Mesenchymal stem cell (in vitro differentiated cells and primary cell): Measurements from ENCODE around the gene COPZ2.

Experiments used
- DNase-seq: peaks from one replicate; pipeline ENCODE4 v3.0.0-alpha.2; 2013
- H2AFZ ChIP-seq: one replicate; pipeline ENCODE4 v1.6.1; 2013; ENCODE audit warnings: low read depth, mild to moderate bottlenecking, control low read depth, inconsistent platforms, low read length, moderate library complexity
- H2AK5ac ChIP-seq: 2 replicates; pipeline ENCODE4 v1.6.1; 2013; ENCODE audit warnings: low read length, moderate library complexity, mild to moderate bottlenecking, inconsistent platforms; ENCODE audit not compliant: severe bottlenecking
- H2BK120ac ChIP-seq: one replicate; pipeline ENCODE4 v1.6.1; 2013; ENCODE audit warnings: low read depth, mild to moderate bottlenecking, inconsistent platforms, low read length, moderate library complexity
- H2BK12ac ChIP-seq, 2 experiments: one replicate each; pipeline ENCODE4 v1.6.1; 2013; ENCODE audit warnings: inconsistent platforms in 2 of 2, low read length in 2 of 2, mild to moderate bottlenecking in 2 of 2, moderate library complexity in 2 of 2, control low read depth in 1 of 2
- H2BK15ac ChIP-seq: one replicate; pipeline ENCODE4 v1.6.1; 2013; ENCODE audit warnings: mild to moderate bottlenecking, low read depth, inconsistent platforms; ENCODE audit not compliant: poor library complexity, severe bottlenecking
- H2BK5ac ChIP-seq: 2 replicates; pipeline ENCODE4 v1.6.1; 2013; ENCODE audit warnings: low read depth, mild to moderate bottlenecking, low read length, control low read depth, inconsistent platforms; ENCODE audit not compliant: poor library complexity, severe bottlenecking
- H3K14ac ChIP-seq, 2 experiments: one replicate each; pipeline ENCODE4 v1.6.1; 2013; ENCODE audit warnings: inconsistent platforms in 2 of 2, low read length in 2 of 2, control low read depth in 1 of 2, mild to moderate bottlenecking in 1 of 2, moderate library complexity in 1 of 2
- H3K18ac ChIP-seq, 2 experiments: one replicate each; pipeline ENCODE4 v1.6.1; 2013; ENCODE audit warnings: inconsistent platforms in 2 of 2, low read length in 2 of 2, control low read depth in 1 of 2, low read depth in 1 of 2, mild to moderate bottlenecking in 1 of 2
- H3K23ac ChIP-seq, 2 experiments: one replicate each; pipeline ENCODE4 v1.6.1; 2013; ENCODE audit warnings: inconsistent platforms in 2 of 2, low read length in 2 of 2, mild to moderate bottlenecking in 2 of 2, moderate library complexity in 2 of 2, control low read depth in 1 of 2
- H3K27ac ChIP-seq: 2 replicates; pipeline ENCODE4 v1.5.1; 2013; ENCODE audit warnings: mild to moderate bottlenecking, moderate library complexity, low read length, control low read depth, inconsistent platforms; ENCODE audit not compliant: poor library complexity, severe bottlenecking
- H3K27me3 ChIP-seq, 2 experiments: 2 replicates each; pipeline versions ENCODE4 v1.6.1 to v1.7.0; 2013; ENCODE audit warnings: low read length in 2 of 2, mild to moderate bottlenecking in 2 of 2, moderate library complexity in 2 of 2, control low read depth in 1 of 2, inconsistent platforms in 1 of 2; ENCODE audit not compliant: control insufficient read depth in 1 of 2, insufficient read depth in 1 of 2
- H3K36me3 ChIP-seq, 2 experiments: 2 replicates each; pipeline versions ENCODE4 v1.6.1 to v1.7.0; 2013; ENCODE audit warnings: low read length in 2 of 2, control low read depth in 1 of 2, inconsistent platforms in 1 of 2, low read depth in 1 of 2, mild to moderate bottlenecking in 1 of 2; ENCODE audit not compliant: insufficient read depth in 2 of 2, control insufficient read depth in 1 of 2
- H3K4ac ChIP-seq, 2 experiments: one replicate each; pipeline ENCODE4 v1.6.1; 2013; ENCODE audit warnings: inconsistent platforms in 2 of 2, low read length in 2 of 2, mild to moderate bottlenecking in 2 of 2, moderate library complexity in 2 of 2, control low read depth in 1 of 2, low read depth in 1 of 2
- H3K4me1 ChIP-seq: 2 replicates; pipeline ENCODE4 v1.6.1; 2013; ENCODE audit warnings: low read depth, low read length, control low read depth; ENCODE audit not compliant: control insufficient read depth, insufficient read depth
- H3K4me2 ChIP-seq: 2 replicates; pipeline ENCODE4 v1.6.1; 2013; ENCODE audit warnings: low read length, mild to moderate bottlenecking, inconsistent platforms; ENCODE audit not compliant: poor library complexity, severe bottlenecking
- H3K4me3 ChIP-seq, 2 experiments: 2 replicates each; pipeline versions ENCODE4 v1.5.1 to v1.7.0; 2013; ENCODE audit warnings: low read length in 2 of 2, mild to moderate bottlenecking in 2 of 2, control low read depth in 1 of 2, low read depth in 1 of 2; ENCODE audit not compliant: insufficient read depth in 1 of 2
- H3K79me1 ChIP-seq: replicated peaks from 2 replicates; pipeline ENCODE4 v1.6.1; 2013; ENCODE audit warnings: mild to moderate bottlenecking, control low read depth, low read length, inconsistent platforms; ENCODE audit not compliant: poor library complexity, severe bottlenecking
- H3K9ac ChIP-seq: 2 replicates; pipeline ENCODE4 v1.7.0; 2013; ENCODE audit warnings: mild to moderate bottlenecking, low read length, moderate library complexity
- H3K9me3 ChIP-seq: 2 replicates; pipeline ENCODE4 v1.7.0; 2013; ENCODE audit warnings: mild to moderate bottlenecking, low read length; ENCODE audit not compliant: control insufficient read depth
- H4K8ac ChIP-seq: one replicate; pipeline ENCODE4 v1.6.1; 2013; ENCODE audit warnings: inconsistent platforms, mild to moderate bottlenecking, low read length, moderate library complexity
- H4K91ac ChIP-seq: one replicate; pipeline ENCODE4 v1.6.1; 2013; ENCODE audit warnings: mild to moderate bottlenecking, low read length, inconsistent platforms
- WGBS: methylation state at CpG from one replicate; pipeline ENCODE4 v1.1.7; 2013; ENCODE audit warnings: mixed read lengths; 5-methylcytosine and 5-hydroxymethylcytosine counted together

The COPZ2 gene

DNA sequence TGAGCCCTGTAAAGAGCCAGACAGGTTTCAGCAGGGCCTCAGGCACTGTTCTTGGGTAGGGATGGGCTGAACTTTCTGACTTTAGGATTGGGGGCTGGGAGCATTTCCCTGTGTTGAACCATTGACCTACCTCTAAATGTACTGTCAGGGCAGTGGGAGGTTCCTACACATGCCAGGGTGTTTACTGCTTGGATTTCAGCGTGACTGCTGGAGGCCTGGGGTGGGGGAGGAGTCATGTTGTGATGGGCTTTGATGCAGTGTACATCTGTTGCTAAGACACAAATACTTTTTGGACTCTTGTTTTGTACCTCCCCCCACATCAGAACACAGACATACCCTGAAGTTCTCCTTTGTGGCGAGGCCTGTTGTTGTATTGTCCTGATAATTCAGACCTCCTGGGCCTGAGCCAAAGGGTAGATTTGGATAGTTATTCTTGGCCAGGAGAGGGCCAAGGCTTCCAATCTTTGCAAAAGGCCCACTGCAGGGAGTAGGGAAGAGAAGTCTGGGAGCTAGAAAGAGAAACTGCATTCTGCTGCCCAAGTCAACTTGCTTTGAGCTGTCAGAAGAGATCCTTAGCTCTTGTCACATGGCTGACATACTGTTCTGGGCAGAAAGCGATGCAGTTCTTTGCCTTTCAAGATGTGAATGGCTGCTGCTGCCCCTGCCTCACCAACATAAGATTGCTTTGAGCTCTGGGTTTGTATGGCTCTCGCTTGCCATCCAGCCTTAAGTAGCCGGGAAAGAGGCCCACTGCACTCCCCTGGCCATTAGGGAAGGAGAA lies 14.3 kb upstream of the COPZ2 start:
- no peaks in the 10 kb centered on the region for H3K27me3 ChIP-seq
- peak; percentile 93 for DNase-seq
- 82% methylated on average over 4 of the region's 5 CpGs for WGBS

DNA sequence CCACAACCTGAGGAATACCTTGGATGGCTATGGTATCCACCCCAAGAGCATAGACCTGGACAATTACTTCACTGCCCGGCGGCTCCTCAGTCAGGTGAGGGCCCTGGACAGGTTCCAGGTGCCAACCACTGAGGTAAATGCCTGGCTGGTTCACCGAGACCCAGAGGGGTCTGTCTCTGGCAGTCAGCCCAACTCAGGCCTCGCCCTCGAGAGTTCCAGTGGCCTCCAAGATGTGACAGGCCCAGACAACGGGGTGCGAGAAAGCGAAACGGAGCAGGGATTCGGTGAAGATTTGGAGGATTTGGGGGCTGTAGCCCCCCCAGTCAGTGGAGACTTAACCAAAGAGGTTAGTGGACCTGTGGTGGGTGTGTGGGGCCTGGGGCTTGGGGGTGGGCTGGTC lies 13.7 kb upstream of the COPZ2 start:
- H3K9ac ChIP-seq: peak overlapping the region; percentile 91
- H3K23ac ChIP-seq: no peak overlapping the region
- H3K9me3 ChIP-seq: no peaks in the 10 kb centered on the region
- H4K91ac ChIP-seq: no peak overlapping the region
- H2AK5ac ChIP-seq: no peak overlapping the region
- no peak overlapping the region for H2BK5ac ChIP-seq
- peak overlapping the region; percentile 94 for H3K27ac ChIP-seq
- H2BK15ac ChIP-seq: no peak overlapping the region
- H3K4me3 ChIP-seq: peak overlapping the region in 1 of 2 experiments; percentile 84
- H3K36me3 ChIP-seq: peaks cover 36 to 39% of the 10 kb centered on the region in 2 experiments
- no peak for DNase-seq
- H2AFZ ChIP-seq: no peak overlapping the region
- no peak overlapping the region for H4K8ac ChIP-seq
- peak overlapping the region in 1 of 2 experiments; percentile 26 for H3K18ac ChIP-seq
- H3K27me3 ChIP-seq: no peaks in the 10 kb centered on the region
- peaks cover 52% of the 10 kb centered on the region for H3K4me1 ChIP-seq
- no peak overlapping the region for H3K14ac ChIP-seq
- no peak overlapping the region for H2BK120ac ChIP-seq
- 97% methylated on average over 10 of the region's 10 CpGs for WGBS
- peaks cover 10% of the 10 kb centered on the region for H3K79me1 ChIP-seq
- H3K4ac ChIP-seq: no peak overlapping the region
- no peak overlapping the region for H3K4me2 ChIP-seq
- H2BK12ac ChIP-seq: peak overlapping the region in 1 of 2 experiments; percentile 45

More for the DNA sequence above, 14.3 kb upstream of the COPZ2 start:
- peak overlapping the region in 1 of 2 experiments; percentile 84 for H3K4me3 ChIP-seq
- no peak overlapping the region for H2AFZ ChIP-seq
- peak overlapping the region; percentile 3 for H3K4me2 ChIP-seq
- H4K8ac ChIP-seq: no peak overlapping the region
- H2BK15ac ChIP-seq: no peak overlapping the region
- H3K9me3 ChIP-seq: no peaks in the 10 kb centered on the region
- H3K18ac ChIP-seq: peak overlapping the region in 1 of 2 experiments; percentile 11
- H4K91ac ChIP-seq: no peak overlapping the region
- H3K27ac ChIP-seq: peak overlapping the region; percentile 41
- peak overlapping the region; percentile 7 to 46 for H3K4ac ChIP-seq
- H2AK5ac ChIP-seq: no peak overlapping the region
- peak overlapping the region in 1 of 2 experiments; percentile 84 for H3K23ac ChIP-seq
- no peak overlapping the region for H2BK120ac ChIP-seq
- H3K14ac ChIP-seq: peak overlapping the region in 1 of 2 experiments; percentile 19
- H3K36me3 ChIP-seq: peaks cover 42 to 45% of the 10 kb centered on the region in 2 experiments
- H3K9ac ChIP-seq: peak overlapping the region; percentile 91
- H2BK5ac ChIP-seq: no peak overlapping the region
- H3K79me1 ChIP-seq: peaks cover 13% of the 10 kb centered on the region
- H3K4me1 ChIP-seq: peaks cover 52% of the 10 kb centered on the region
- H2BK12ac ChIP-seq: peak overlapping the region; percentile 18 to 45

DNA sequence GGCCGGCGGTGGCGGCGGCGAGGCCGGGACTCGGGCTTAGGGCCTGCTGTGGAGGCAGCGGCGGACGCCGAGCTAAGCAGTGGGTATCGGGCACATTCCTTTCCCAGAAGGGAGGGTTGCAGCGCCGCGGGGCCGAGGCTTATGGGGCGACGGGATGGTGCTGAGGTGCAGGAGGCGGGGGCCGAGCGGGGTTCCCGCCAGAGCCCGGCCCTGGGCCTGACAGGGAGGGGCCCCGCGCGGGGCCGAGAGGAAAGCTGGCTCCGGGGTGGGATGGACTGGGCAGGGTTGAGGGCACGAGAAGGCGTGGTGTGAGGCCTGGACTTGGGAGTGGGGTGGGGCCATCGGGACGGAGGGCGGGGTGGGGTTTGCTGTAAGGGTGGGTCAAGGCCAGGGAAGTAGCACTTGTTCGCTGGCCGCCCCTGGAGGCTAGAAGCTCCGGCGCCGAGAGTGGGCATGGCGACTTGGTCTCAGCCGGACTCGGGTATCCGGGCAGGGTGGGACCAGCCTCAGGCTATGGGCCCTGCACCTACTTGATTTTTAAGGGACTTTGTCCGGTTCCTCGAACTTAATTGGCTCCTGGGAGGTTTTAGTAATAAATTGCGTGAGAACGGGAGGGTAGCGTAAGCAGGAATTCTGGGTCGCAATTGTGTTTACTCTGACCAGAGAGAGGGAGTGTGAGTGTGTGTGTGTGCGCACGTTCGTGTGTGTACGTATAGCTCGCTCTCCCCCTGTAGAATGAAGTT lies 11.0 kb upstream of the COPZ2 start:
- H3K4me3 ChIP-seq: peak overlapping the region; percentile 84 to 94
- peak overlapping the region; percentile 100 for H4K91ac ChIP-seq
- peak overlapping the region in 1 of 2 experiments; percentile 75 for H2BK12ac ChIP-seq
- peak; percentile 95 for DNase-seq
- 1% methylated on average over 51 of the region's 53 CpGs for WGBS
- H3K36me3 ChIP-seq: peaks cover 21 to 28% of the 10 kb centered on the region in 2 experiments
- H3K27me3 ChIP-seq: no peaks in the 10 kb centered on the region
- H3K9ac ChIP-seq: peak overlapping the region; percentile 91
- peak overlapping the region; percentile 99 for H4K8ac ChIP-seq
- H3K9me3 ChIP-seq: no peaks in the 10 kb centered on the region
- peaks cover 13% of the 10 kb centered on the region for H3K79me1 ChIP-seq
- H3K23ac ChIP-seq: peak overlapping the region in 1 of 2 experiments; percentile 100
- peaks cover 33% of the 10 kb centered on the region for H3K4me1 ChIP-seq
- no peak overlapping the region for H2AFZ ChIP-seq
- no peak overlapping the region for H2AK5ac ChIP-seq
- H3K27ac ChIP-seq: peak overlapping the region; percentile 94
- H2BK120ac ChIP-seq: peak overlapping the region; percentile 91
- H3K4ac ChIP-seq: peak overlapping the region; percentile 96 to 99
- H2BK15ac ChIP-seq: peak overlapping the region; percentile 97
- H3K4me2 ChIP-seq: peak overlapping the region; percentile 64
- H3K18ac ChIP-seq: peak overlapping the region; percentile 100
- H2BK5ac ChIP-seq: peak overlapping the region; percentile 97
- peak overlapping the region; percentile 76 to 100 for H3K14ac ChIP-seq
